Measurements from ENCODE around the gene NSRP1.

DNA sequence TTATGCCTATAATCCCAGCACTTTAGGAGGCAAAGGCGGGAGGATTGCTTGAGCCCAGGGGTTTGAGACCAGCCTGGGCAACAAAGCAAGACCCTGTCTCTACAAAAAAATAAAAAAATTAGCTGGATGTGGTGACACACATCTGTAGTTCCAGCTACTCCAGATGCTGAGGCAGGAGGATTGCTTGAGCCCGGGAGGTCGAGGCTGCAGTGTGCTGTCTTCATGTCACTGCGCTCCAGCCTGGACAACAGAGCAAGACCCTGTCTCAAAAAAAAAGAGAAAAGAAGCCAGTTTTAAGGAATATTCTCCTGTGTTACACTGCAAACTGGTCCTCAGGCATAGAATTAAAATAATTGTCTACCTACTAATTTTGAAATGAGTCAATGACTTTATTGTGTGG is 47.9 kb downstream of the NSRP1 start:
- no peak for TF ChIP-seq EZH2 (IDR thresholded peaks at IDR 0.05; ENCODE audit: low read depth)
- TF ChIP-seq, protein P1, sequence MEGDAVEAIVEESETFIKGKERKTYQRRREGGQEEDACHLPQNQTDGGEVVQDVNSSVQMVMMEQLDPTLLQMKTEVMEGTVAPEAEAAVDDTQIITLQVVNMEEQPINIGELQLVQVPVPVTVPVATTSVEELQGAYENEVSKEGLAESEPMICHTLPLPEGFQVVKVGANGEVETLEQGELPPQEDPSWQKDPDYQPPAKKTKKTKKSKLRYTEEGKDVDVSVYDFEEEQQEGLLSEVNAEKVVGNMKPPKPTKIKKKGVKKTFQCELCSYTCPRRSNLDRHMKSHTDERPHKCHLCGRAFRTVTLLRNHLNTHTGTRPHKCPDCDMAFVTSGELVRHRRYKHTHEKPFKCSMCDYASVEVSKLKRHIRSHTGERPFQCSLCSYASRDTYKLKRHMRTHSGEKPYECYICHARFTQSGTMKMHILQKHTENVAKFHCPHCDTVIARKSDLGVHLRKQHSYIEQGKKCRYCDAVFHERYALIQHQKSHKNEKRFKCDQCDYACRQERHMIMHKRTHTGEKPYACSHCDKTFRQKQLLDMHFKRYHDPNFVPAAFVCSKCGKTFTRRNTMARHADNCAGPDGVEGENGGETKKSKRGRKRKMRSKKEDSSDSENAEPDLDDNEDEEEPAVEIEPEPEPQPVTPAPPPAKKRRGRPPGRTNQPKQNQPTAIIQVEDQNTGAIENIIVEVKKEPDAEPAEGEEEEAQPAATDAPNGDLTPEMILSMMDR (conservative IDR thresholded peaks at IDR 0.05), result no peak
